ENCODE results near the gene UBAP1L. TPM values are rescaled to one million over a fixed set of nuclear protein-coding genes. Genes with fewer than 3 reads are reported as not detected.
"Not testable (repeated sequence)": the region's sequence is repeated elsewhere in the genome, so short reads cannot be mapped to it uniquely, and the experiment has no call there.

Gene UBAP1L
- total RNA-seq, 1 donor from 2014 or later = 5.2 TPM

GRCh38 chr15:65101411-65101890 is 13.5 kb downstream of the UBAP1L start:
- intact Hi-C loops (cut with micrococcal nuclease) = loop anchor here (1.0 kb wide), 3 partner anchors 47 to 370 kb away; no protein-coding TSS in a partner anchor

GRCh38 chr15:65100442-65100841 is 14.6 kb downstream of the UBAP1L start:
- intact Hi-C loops (cut with micrococcal nuclease) = no loop called here

GRCh38 chr15:65099801-65100200 is 15.2 kb downstream of the UBAP1L start:
- intact Hi-C loops (cut with micrococcal nuclease) = not testable (repeated sequence)

GRCh38 chr15:65099336-65099735 is 15.7 kb downstream of the UBAP1L start:
- intact Hi-C loops (cut with micrococcal nuclease) = no loop called here

GRCh38 chr15:65097651-65098263 is 17.2 kb downstream of the UBAP1L start:
- intact Hi-C loops (cut with micrococcal nuclease) = no loop called here

GRCh38 chr15:65096481-65097385 is 18.3 kb downstream of the UBAP1L start:
- intact Hi-C loops (cut with micrococcal nuclease) = no loop called here

- intact Hi-C loops (cut with micrococcal nuclease) = no loop called here
Measured at GRCh38 chr15:65095747-65096104, 19.3 kb downstream of the UBAP1L start.

GRCh38 chr15:65095011-65095746 is 19.8 kb downstream of the UBAP1L start:
- intact Hi-C loops (cut with micrococcal nuclease) = no loop called here

- intact Hi-C loops (cut with micrococcal nuclease) = no loop called here
Measured at GRCh38 chr15:65094294-65094995, 20.6 kb downstream of the UBAP1L start.

- intact Hi-C loops (cut with micrococcal nuclease) = not testable (repeated sequence)
Measured at GRCh38 chr15:65093793-65094170, 21.2 kb downstream of the UBAP1L start.

- intact Hi-C loops (cut with micrococcal nuclease) = no loop called here
Measured at GRCh38 chr15:65092911-65093792, 21.8 kb downstream of the UBAP1L start.

- intact Hi-C loops (cut with micrococcal nuclease) = no loop called here
Measured at GRCh38 chr15:65091946-65092770, 22.8 kb downstream of the UBAP1L start.

- intact Hi-C loops (cut with micrococcal nuclease) = no loop called here
Measured at GRCh38 chr15:65089206-65089824, 25.7 kb downstream of the UBAP1L start.

GRCh38 chr15:65088643-65089021 is 26.4 kb downstream of the UBAP1L start:
- intact Hi-C loops (cut with micrococcal nuclease) = no loop called here

- intact Hi-C loops (cut with micrococcal nuclease) = no loop called here
Measured at GRCh38 chr15:65087873-65088642, 26.9 kb downstream of the UBAP1L start.

- intact Hi-C loops (cut with micrococcal nuclease) = no loop called here
Measured at GRCh38 chr15:65087411-65087810, 27.6 kb downstream of the UBAP1L start.

GRCh38 chr15:65086680-65087111 is 28.3 kb downstream of the UBAP1L start:
- intact Hi-C loops (cut with micrococcal nuclease) = no loop called here

Data from T-helper 1 cell treated with Interleukin-12 subunit alpha and Interleukin-12 subunit beta and Interleukin-4 antibody, amounts not matched to agents 30 ng/mL and 1 ng/mL, for 36 hours (primary cell).